Erythroblast (primary cell): ENCODE data around the gene ALPG.

ENCODE experiments used
- GATA1 ChIP-seq: IDR thresholded peaks from 2 replicates; pipeline ENCODE4 v1.6.1; 2011; ENCODE audit warnings: low read depth, mild to moderate bottlenecking, control low read depth, low read length, moderate library complexity
- POLR2A ChIP-seq: IDR thresholded peaks from 2 replicates; pipeline ENCODE4 v1.6.1; 2011; ENCODE audit warnings: mild to moderate bottlenecking, low read length

- TF ChIP-seq POLR2A, result no peak
- TF ChIP-seq GATA1, result no peak
Observed at GRCh38 chr2:232377319-232377718, 29.3 kb upstream of the ALPG start.
